PC-9 (cell line): Measurements from ENCODE around the gene HIGD1A.

Source experiments
- CTCF ChIP-seq: fragments of 200-600 bp; sonication (generic); conservative IDR thresholded peaks from 2 replicates; pipeline ENCODE4 v1.6.1; 2017; ENCODE audit warnings: mixed run types, antibody characterized with exemption, mild to moderate bottlenecking, moderate library complexity
- EZH2 ChIP-seq: fragments of 200-600 bp; sonication (generic); IDR thresholded peaks from 2 replicates; pipeline ENCODE4 v1.8.0; 2017; ENCODE audit warnings: antibody characterized with exemption, low read depth

- TF ChIP-seq CTCF (no peak), EZH2 (no peak)
Observed at GRCh38 chr3:42733501-42734262, 70.6 kb downstream of the HIGD1A start.
